ENCODE data around the gene MLLT10. TPM values are rescaled to one million over a fixed set of nuclear protein-coding genes. Genes with fewer than 3 reads are reported as not detected.

MLLT10 gene
- total RNA-seq, 1 experiment from 2014 or later: 48.4 TPM

- TF ChIP-seq EZH2 (IDR thresholded peaks at IDR 0.05; ENCODE audit: low read depth): no peak
- TF ChIP-seq, protein P1, sequence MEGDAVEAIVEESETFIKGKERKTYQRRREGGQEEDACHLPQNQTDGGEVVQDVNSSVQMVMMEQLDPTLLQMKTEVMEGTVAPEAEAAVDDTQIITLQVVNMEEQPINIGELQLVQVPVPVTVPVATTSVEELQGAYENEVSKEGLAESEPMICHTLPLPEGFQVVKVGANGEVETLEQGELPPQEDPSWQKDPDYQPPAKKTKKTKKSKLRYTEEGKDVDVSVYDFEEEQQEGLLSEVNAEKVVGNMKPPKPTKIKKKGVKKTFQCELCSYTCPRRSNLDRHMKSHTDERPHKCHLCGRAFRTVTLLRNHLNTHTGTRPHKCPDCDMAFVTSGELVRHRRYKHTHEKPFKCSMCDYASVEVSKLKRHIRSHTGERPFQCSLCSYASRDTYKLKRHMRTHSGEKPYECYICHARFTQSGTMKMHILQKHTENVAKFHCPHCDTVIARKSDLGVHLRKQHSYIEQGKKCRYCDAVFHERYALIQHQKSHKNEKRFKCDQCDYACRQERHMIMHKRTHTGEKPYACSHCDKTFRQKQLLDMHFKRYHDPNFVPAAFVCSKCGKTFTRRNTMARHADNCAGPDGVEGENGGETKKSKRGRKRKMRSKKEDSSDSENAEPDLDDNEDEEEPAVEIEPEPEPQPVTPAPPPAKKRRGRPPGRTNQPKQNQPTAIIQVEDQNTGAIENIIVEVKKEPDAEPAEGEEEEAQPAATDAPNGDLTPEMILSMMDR (conservative IDR thresholded peaks at IDR 0.05): no peak
- H3K9me3 ChIP-seq (ENCODE audit: insufficient read depth, low read depth): no peaks in the 10 kb centered on the region
- H3K4me3 ChIP-seq: no peak overlapping the region
- H2AFZ ChIP-seq: no peak overlapping the region
- no peaks in the 10 kb centered on the region for H3K4me1 ChIP-seq (replicated peaks; ENCODE audit: insufficient read depth)
- intact Hi-C loops (cut with micrococcal nuclease; ENCODE audit: unreplicated experiment): no loop called here
- H3K4me2 ChIP-seq: no peak overlapping the region
- no peaks in the 10 kb centered on the region for H3K79me2 ChIP-seq (ENCODE audit: low read depth)
- CTCF ChIA-PET: interaction anchor here (0.6 to 0.7 kb wide), 2 partner anchors 202 to 1062 kb away, joined by 3 read pairs; no protein-coding TSS in a partner anchor
- DNase-seq: peak; percentile 40 to 44
- no peaks in the 10 kb centered on the region for H3K36me3 ChIP-seq (ENCODE audit: low read depth)
- H3K9me2 ChIP-seq (ENCODE audit: insufficient read depth): no peaks in the 10 kb centered on the region
- no peaks in the 10 kb centered on the region for H3F3A ChIP-seq (ENCODE audit: insufficient read depth, low read depth)
- no TSS peak for BruUV-seq (replicated peaks)
- H3K27ac ChIP-seq: no peak overlapping the region
- POLR2A ChIA-PET (ENCODE audit: unreplicated experiment): interaction anchor here (0.6 kb wide), 2 partner anchors 79 to 352 kb away, joined by 4 read pairs; no protein-coding TSS in a partner anchor
- H4K20me1 ChIP-seq (ENCODE audit: insufficient read depth): no peaks in the 10 kb centered on the region
- H3K27me3 ChIP-seq (ENCODE audit: insufficient read depth, low read depth): no peaks in the 10 kb centered on the region
These were observed 217.6 kb downstream of the MLLT10 start for GRCh38 chr10:21751341-21752310.

DNA sequence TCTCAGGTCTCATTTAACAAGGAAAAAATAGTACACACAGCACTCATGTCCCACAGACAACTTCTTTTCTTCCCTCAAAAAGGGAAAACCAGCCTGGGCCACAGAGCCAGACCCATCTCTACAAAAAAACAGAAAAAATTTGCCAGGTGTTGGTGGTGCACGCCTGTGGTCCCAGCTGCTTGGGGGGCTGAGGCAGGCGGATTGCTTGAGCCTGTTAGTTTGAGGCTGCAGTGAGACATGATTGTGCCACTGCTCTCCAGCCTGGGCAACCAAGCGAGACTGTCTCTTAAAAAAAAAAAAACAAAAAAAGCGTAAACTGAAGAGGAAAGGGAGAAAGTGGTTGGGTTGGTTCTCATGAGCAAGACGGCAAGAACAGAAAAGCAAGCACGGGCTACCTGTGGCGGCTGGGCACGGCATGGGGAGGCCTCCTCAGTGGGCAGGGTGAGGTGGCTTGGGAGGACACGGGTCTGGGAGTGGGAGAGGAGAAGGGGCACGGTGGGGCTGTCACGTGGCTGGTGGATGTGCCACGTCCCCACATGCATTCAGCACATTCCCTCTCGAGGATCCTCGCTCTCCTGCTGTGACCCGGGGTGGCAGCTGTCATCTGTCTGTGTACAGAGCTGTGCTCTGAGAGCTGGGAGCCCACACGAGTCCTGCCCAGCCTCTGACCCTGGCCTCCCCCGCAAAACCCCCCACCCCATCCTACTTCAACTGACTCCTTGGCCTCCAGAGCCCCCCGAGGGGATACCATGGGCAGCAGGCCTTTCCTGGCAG, 219.7 kb downstream of the MLLT10 start:
- TF ChIP-seq, protein P1 (conservative IDR thresholded peaks at IDR 0.05): no peak
- no peak for TF ChIP-seq EZH2 (IDR thresholded peaks at IDR 0.05; ENCODE audit: low read depth)
- intact Hi-C loops (cut with micrococcal nuclease; ENCODE audit: unreplicated experiment): no loop called here
- Histone ChIP-seq H3K9me2 (ENCODE audit: insufficient read depth) (no peaks in the 10 kb centered on the region), H2AFZ (no peak overlapping the region), H3K4me2 (no peak overlapping the region), H3K4me3 (no peak overlapping the region), H3F3A (ENCODE audit: insufficient read depth, low read depth) (no peaks in the 10 kb centered on the region), H3K36me3 (ENCODE audit: low read depth) (no peaks in the 10 kb centered on the region), H3K79me2 (ENCODE audit: low read depth) (no peaks in the 10 kb centered on the region), H3K4me1 (replicated peaks; ENCODE audit: insufficient read depth) (no peaks in the 10 kb centered on the region), H3K9me3 (ENCODE audit: insufficient read depth, low read depth) (no peaks in the 10 kb centered on the region), H3K27me3 (ENCODE audit: insufficient read depth, low read depth) (no peaks in the 10 kb centered on the region), H4K20me1 (ENCODE audit: insufficient read depth) (no peaks in the 10 kb centered on the region), H3K27ac (no peak overlapping the region)
- no peak for DNase-seq
- ChIA-PET POLR2A (ENCODE audit: unreplicated experiment) (no interaction called here), CTCF (no interaction called here)
- BruUV-seq (replicated peaks): no TSS peak

DNA sequence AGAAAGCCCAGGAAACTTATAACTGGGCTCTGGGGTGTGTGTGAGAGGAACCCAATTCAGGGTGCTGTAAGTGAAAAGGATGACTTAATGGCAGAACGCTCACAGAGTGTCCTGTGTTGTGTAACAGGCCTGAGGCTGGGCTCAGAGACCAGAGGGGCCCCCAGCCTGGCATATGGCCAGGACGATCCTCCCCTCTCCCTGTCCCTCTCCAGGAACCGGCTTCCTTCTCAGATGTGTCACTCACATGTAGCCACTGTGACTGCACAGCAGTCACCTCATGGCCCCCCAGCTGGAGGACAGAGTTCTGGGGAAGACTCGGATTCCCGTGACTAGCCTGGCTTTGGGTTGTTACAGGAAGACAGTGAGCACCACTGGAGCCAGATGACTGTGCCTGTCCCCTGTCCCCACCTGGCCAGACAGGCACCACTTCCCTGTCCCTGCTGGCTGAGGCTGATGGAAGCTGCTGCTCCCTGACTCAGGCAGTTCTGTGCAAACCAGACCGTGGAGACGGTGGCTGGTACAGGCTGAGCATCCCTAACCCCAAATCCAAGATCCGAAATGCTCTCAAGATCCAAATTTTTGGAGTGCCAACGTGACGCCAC, 220.5 kb downstream of the MLLT10 start:
- Histone ChIP-seq H3K9me2 (ENCODE audit: insufficient read depth) (no peaks in the 10 kb centered on the region), H2AFZ (no peak overlapping the region), H4K20me1 (ENCODE audit: insufficient read depth) (no peaks in the 10 kb centered on the region), H3K79me2 (ENCODE audit: low read depth) (no peaks in the 10 kb centered on the region), H3F3A (ENCODE audit: insufficient read depth, low read depth) (no peaks in the 10 kb centered on the region), H3K27ac (no peak overlapping the region), H3K9me3 (ENCODE audit: insufficient read depth, low read depth) (no peaks in the 10 kb centered on the region), H3K4me3 (no peak overlapping the region), H3K4me2 (no peak overlapping the region), H3K27me3 (ENCODE audit: insufficient read depth, low read depth) (no peaks in the 10 kb centered on the region), H3K4me1 (replicated peaks; ENCODE audit: insufficient read depth) (no peaks in the 10 kb centered on the region), H3K36me3 (ENCODE audit: low read depth) (no peaks in the 10 kb centered on the region)
- no TSS peak for BruUV-seq (replicated peaks)
- POLR2A ChIA-PET (ENCODE audit: unreplicated experiment): no interaction called here
- CTCF ChIA-PET: no interaction called here
- no peak for DNase-seq
- intact Hi-C loops (cut with micrococcal nuclease; ENCODE audit: unreplicated experiment): no loop called here
- TF ChIP-seq EZH2 (IDR thresholded peaks at IDR 0.05; ENCODE audit: low read depth): no peak
- TF ChIP-seq, protein P1 (conservative IDR thresholded peaks at IDR 0.05): no peak

Measured in PC-9 (cell line).